HPDE6-E6E7 (cell line): ENCODE measurements around the gene SERINC5.

Source experiments
- DNase-seq: peaks from one replicate; pipeline ENCODE4 v3.0.0; 2011; ENCODE audit warnings: missing footprints; ENCODE audit errors: extremely low spot score

Gene SERINC5

DNA sequence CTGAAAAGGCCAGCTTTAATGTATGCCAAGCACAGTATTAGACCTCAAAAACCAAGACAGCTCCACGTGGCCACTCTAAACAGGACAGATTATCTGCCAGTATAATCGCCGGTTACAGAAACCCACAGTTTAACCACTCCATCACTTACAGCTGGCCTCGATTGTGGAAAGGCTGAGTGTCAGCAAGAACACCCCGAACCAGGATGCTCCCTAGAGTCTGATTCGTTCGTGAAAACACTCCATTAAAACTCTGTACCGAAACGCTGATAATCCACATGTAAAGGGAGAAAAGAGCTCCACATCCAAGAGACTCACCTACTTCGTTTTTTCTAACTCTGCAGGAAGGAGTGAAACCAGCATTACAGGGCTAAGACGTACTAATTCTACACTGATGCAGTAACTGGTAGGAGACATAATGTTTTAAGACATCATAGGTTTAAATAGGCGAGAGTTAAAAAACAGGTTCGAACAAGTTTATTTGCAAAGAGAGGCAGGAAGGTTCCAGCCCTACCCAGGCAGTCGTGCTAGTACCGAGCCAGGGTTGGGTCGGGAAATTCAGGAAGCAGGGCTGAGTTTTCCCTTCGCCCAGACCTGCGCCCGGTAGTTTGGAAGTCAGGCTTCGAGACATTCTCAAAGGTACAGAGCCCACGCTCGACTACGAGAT is 949 bp downstream of the SERINC5 start:
- peak; percentile 27 for DNase-seq

- DNase-seq = no peak
Observed at GRCh38 chr5:80251636-80252035, 4.2 kb downstream of the SERINC5 start.

GRCh38 chr5:80250801-80251200 is 5.0 kb downstream of the SERINC5 start:
- no peak for DNase-seq

GRCh38 chr5:80249901-80250300 is 5.9 kb downstream of the SERINC5 start:
- DNase-seq = no peak

GRCh38 chr5:80248378-80248777 is 7.5 kb downstream of the SERINC5 start:
- no peak for DNase-seq

- DNase-seq = peak; percentile 79
Observed at GRCh38 chr5:80246995-80247729, 8.7 kb downstream of the SERINC5 start.

DNA sequence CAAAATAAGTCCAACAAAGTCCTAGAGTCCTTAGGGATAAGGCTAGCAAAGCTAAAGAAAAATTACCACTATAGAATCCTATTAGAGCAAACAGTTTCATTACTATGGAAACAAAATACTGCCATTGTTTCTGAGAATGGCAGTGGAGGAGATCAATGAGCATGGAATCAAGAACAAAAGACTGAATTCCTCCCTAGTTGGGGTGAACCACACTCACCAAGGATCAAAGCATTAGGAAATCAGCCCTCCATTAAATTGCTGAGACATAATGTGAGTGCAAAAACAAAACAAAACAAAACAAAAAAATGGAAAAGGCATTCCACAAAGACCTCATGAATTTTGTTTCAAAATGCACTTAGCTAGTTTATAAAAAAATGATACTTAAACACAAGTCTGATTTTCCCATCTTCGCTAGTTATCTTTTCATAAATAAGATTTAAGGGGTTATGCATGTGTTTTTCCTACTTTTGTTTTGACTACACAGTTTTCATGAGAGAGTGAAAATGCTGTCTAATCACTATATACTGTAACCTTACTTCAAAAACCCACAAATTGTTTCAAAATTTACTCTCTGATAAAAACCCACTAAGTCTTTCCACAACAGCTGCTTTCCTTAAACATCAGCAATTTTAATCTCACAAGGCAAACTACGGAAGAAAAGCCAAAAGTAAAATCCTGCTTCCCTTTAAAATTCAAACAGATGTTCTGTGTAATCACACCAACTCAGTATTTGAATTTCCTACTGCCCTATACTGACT is 9.7 kb downstream of the SERINC5 start:
- DNase-seq = no peak

DNA sequence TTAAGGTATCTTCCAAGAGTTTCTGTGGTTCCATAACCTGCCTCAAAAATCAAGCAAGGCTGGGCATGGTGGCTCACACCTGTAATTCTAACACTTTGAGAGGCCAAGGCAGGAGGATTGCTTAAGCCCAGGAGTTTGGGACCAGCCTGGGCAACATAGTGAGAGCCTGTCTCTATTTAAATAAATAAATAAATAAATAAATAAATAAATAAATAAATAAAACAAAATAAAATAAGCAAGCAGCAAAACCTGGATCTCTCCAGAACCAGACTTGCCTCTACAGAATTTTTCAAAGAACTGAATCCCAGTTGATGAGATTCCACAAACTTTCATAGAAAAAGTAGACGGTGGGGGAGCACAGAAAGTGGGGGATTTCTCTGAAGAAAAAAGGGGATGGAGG is 12.3 kb downstream of the SERINC5 start:
- DNase-seq = no peak

GRCh38 chr5:80242849-80243248 is 13.0 kb downstream of the SERINC5 start:
- DNase-seq = no peak

GRCh38 chr5:80240368-80240986 is 15.4 kb downstream of the SERINC5 start:
- no peak for DNase-seq

GRCh38 chr5:80239680-80240367 is 16.0 kb downstream of the SERINC5 start:
- DNase-seq = no peak

- DNase-seq = no peak
Observed at GRCh38 chr5:80238778-80239679, 16.8 kb downstream of the SERINC5 start.

DNA sequence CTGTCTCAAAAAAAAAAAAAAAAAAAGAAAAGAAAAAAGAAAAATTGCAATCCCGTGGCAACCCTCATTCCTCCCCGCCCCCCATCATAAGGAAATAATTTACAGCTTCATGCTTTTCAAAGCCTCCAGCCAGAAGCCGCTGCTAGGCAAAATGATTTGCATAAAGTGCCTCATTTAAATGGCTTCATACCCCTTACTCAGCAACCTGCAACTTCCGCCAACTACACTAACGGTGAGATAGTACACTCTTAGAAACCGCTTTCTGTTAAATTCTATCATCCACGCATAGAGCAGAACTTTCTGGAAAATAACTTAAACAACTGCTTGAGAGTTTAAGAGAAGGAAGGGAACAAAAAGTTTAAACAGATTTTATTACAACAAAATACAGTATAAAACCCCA is 17.8 kb downstream of the SERINC5 start:
- DNase-seq = no peak

- DNase-seq = no peak
Observed at GRCh38 chr5:80237243-80237642, 18.6 kb downstream of the SERINC5 start.

- DNase-seq = no peak
Observed at GRCh38 chr5:80234116-80234948, 21.5 kb downstream of the SERINC5 start.

GRCh38 chr5:80231693-80232092 is 24.2 kb downstream of the SERINC5 start:
- DNase-seq = no peak

DNA sequence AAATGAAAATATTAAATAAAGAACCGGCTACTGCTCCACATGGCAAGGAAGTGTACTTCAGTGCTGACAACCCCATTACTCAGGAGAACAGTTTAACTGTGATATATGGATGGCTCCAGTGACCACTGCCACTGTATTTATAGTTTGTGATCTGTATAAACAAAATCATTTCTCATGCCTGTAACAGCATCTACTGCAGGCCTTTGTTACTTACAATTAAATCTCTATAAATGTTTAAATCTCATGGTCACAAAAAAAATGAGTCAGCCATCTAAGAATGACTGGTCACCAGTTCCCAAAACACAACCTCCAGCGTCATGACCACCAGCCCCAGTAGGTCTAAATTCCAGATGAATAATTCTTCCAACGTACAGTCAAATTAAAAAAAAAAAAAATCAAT is 24.6 kb downstream of the SERINC5 start:
- no peak for DNase-seq

DNA sequence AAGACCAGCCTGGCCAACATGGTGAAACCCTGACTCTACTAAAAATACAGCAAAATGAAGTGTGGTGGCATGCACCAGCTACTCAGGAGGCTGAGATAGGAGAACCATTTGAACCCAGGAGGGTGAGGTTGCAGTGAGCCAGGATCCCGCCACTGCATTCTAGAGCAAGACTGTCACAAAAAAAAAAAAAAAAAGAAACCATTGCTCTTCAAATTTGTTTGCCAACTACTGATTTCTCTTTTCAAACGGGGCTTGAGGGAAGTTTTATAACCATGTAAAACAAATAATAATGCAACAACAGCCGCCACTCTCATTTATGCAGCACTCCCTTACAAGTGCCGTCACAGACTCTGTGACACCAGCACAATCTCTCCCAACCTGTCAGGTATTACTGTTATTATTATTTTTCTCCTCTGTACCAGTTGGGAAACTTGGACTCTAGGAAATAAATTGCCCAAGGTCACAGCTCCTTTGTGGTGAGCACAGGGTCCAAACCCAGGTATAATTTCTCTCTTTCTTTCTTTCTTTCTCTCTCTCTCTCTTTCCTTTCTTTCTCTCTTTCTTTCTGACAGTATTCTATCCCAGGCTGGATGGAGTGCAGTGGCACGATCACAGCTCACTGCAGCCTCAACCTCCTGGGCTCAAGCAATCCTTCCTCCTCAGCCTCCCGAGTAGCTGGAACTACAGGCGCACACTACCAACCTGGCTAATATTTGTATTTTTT is 25.4 kb downstream of the SERINC5 start:
- DNase-seq = no peak

- DNase-seq = no peak
Observed at GRCh38 chr5:80229902-80230255, 26.0 kb downstream of the SERINC5 start.
